ENCODE data around the gene ZSWIM6. TPM values are rescaled to one million over a fixed set of nuclear protein-coding genes. Genes with fewer than 3 reads are reported as not detected.

ZSWIM6 gene
- polyA plus RNA-seq, 1 of the 3 experiments (the other 2 are of a cell fraction) = 7.4 TPM

- Histone ChIP-seq H3K4me3 (ENCODE audit: low read depth in 2 of 2, low read length in 1 of 2) (no peak overlapping the region), H3K4me2 (no peak overlapping the region), H3K79me2 (ENCODE audit: insufficient read depth) (no peaks in the 10 kb centered on the region), H3K9ac (no peak overlapping the region), H3K36me3 (replicated peaks in 1 of 2; ENCODE audit: control insufficient read depth in 1 of 2, insufficient read depth in 2 of 2, low read length in 1 of 2) (no peaks in the 10 kb centered on the region), H3F3A (replicated peaks; ENCODE audit: insufficient read depth) (no peaks in the 10 kb centered on the region), H2AFZ (ENCODE audit: low read depth) (no peak overlapping the region), H3K27ac (ENCODE audit: low read depth in 2 of 2, low read length in 1 of 2) (no peak overlapping the region), H4K20me1 (ENCODE audit: insufficient read depth) (no peaks in the 10 kb centered on the region), H3K4me1 (ENCODE audit: control insufficient read depth in 1 of 2, insufficient read depth in 2 of 2, low read depth in 1 of 2, low read length in 1 of 2) (peaks cover 7 to 14% of the 10 kb centered on the region in 2 experiments; a peak in 2 of 4 replicates), H3K9me3 (no peaks in the 10 kb centered on the region), H3K9me2 (no peaks in the 10 kb centered on the region), H3K27me3 (ENCODE audit: insufficient read depth) (no peaks in the 10 kb centered on the region)
- DNase-seq = no peak
- POLR2A ChIA-PET = no interaction called here
- CTCF ChIA-PET = no interaction called here
- WGBS (ENCODE audit: low lambda C conversion rate) = 77% methylated on average over 1 of the region's 1 CpG
- TF ChIP-seq TAF1 (IDR thresholded peaks at IDR 0.05; ENCODE audit: borderline replicate concordance, low read depth, low read length) (no peak), IRF3 (IDR thresholded peaks at IDR 0.05; ENCODE audit: low read depth, low read length) (no peak), MAX (IDR thresholded peaks at IDR 0.05; ENCODE audit: low read depth) (no peak), EZH2phosphoT487 (IDR thresholded peaks at IDR 0.05; ENCODE audit: borderline replicate concordance, low read depth) (no peak), JUND (IDR thresholded peaks at IDR 0.05) (no peak), FOXJ3 (CRISPR knock-in tag; IDR thresholded peaks at IDR 0.05) (no peak), GABPA (IDR thresholded peaks at IDR 0.05; ENCODE audit: low read depth) (no peak), ZBTB33 (IDR thresholded peaks at IDR 0.05; ENCODE audit: borderline replicate concordance, low read depth) (no peak), EP300 (IDR thresholded peaks at IDR 0.05; ENCODE audit: borderline replicate concordance in 1 of 2, low read depth in 1 of 2, low read length in 1 of 2) (no peak), SIN3A (IDR thresholded peaks at IDR 0.05; ENCODE audit: borderline replicate concordance, low read depth, low read length) (no peak), NRF1 (IDR thresholded peaks at IDR 0.05; ENCODE audit: low read depth, low read length) (no peak), REST (IDR thresholded peaks at IDR 0.05; ENCODE audit: low read depth, low read length) (no peak), YY1 (IDR thresholded peaks at IDR 0.05; ENCODE audit: low read depth) (no peak), GATA2 (CRISPR knock-in tag; IDR thresholded peaks at IDR 0.05) (no peak), FOXM1 (IDR thresholded peaks at IDR 0.05; ENCODE audit: low read depth) (no peak)
Measured at GRCh38 chr5:61578858-61579503, 246.9 kb downstream of the ZSWIM6 start.

Measured in SK-N-SH (cell line).